T follicular helper cell (primary cell): ENCODE measurements around the gene MT1E.
"Not testable (repeated sequence)": the region's sequence is repeated elsewhere in the genome, so short reads cannot be mapped to it uniquely, and the experiment has no call there.

Source experiments
- DNase-seq: peaks from one replicate; pipeline ENCODE4 v3.0.0-alpha.2; 2020; ENCODE audit warnings: low read depth

Gene MT1E

GRCh38 chr16:56607109-56607618 is 18.4 kb upstream of the MT1E start:
- no peak for DNase-seq

- no peak for DNase-seq
Measured at GRCh38 chr16:56607675-56608042, 17.9 kb upstream of the MT1E start.

- DNase-seq, result peak; percentile 78
Measured at GRCh38 chr16:56608043-56608875, 17.3 kb upstream of the MT1E start, which contains the start of gene MT2A. Gene MT2A (plus strand): TSS chr16:56608584. CDS start chr16:56608656, 72 bp downstream.

GRCh38 chr16:56608876-56609462 is 16.6 kb upstream of the MT1E start:
- DNase-seq, result no peak

DNA sequence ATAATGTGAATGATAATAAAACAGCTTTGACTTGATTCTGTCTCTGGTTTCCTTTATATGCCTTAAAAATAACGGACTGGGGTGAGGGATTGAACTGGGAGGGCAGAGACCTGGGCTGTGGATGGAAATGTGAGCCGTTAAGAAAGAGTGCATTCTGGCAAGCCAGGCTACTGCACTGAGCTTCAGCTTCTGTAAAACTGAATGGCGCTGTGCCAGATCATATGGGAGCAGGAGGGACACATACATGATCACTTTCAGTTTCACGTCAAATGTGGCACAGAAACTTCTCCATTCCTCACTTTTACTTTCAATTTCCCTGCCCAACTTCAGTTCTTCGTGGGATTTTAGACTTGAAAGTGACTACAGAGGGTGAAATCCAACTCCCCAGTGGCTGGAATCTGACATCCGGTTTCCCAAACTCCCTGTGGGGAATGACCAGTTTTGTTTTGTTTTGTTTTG is 16.1 kb upstream of the MT1E start:
- peak; percentile 68 for DNase-seq

DNA sequence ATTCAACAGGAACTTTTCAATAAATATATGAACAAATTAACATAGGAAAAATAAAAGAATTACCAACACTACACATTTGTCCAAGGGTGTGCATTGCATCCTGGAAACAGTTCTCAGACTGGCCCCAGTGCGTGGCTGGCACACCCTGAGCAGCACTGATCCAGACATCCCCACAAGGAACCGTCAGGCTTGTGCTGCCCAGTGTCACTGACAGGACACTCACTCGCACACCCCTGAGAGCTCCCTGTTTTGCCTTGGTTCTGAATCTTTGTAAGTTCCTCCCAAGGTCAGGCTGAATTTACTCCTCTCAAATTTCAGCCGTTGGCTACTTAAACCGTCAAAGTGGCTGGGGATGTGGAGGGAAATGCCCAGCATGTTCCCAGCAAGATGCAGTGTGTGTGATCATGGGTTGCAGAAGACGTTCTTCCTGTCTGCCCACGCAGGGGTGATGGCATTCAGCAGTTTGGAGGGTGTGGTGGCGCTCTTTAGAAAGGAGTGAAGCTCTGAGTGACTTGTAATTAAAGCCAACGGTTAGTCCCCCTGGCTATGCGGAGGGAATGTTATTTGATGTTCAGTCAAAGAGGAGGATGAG is 15.5 kb upstream of the MT1E start:
- peak; percentile 52 for DNase-seq

DNA sequence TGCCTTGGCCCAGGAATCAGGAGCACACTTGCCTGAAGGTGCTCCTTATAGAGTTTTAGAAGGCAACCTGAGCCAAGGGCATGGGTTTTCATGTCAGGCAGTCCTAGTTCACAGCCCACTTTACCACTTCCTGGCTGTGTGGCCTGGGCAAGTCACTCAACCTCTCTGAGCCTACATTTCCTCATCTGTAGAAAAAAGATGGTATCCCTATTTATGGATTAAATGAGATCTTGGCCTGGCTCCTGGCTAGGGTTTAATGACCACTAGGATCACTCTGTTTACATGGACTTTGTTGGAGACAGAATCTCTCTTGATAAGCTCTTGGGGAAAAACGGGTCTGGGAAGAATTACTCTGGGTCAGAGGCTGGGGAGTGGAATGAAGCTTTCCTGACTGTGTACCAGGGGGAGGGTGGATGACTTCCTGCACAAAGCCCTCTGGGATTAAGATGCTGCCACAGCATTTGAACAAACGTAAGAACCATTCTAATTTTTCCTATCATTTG is 14.9 kb upstream of the MT1E start:
- DNase-seq, result no peak

DNA sequence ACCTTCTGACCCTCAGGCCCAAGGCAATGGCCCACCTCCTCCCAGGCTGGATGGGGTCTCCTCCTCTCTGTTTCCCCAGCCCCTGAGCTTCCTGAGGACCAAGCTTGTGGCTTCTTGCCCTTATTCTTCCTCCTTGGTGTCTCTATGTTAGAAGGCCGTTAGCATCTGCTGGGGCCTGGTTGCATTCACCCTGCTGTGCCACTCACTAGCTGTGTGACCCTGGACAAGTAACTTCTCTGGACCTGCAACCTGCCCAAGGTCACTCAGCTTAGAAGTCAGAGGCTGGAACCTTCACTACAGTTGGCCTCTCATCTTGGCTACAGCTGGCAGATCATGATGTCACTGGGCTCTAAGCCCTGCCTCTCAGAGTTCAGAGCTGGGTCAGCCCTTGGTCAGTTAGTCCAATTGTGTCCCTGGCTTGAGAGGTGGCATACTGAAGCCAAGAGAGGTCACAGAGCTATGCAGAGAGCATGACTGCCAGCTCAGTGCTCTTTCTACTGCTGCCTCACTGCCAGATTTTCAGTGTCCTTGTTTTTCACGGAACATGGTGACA is 14.2 kb upstream of the MT1E start:
- DNase-seq, result no peak

GRCh38 chr16:56613706-56614105 is 11.9 kb upstream of the MT1E start:
- no peak for DNase-seq

DNA sequence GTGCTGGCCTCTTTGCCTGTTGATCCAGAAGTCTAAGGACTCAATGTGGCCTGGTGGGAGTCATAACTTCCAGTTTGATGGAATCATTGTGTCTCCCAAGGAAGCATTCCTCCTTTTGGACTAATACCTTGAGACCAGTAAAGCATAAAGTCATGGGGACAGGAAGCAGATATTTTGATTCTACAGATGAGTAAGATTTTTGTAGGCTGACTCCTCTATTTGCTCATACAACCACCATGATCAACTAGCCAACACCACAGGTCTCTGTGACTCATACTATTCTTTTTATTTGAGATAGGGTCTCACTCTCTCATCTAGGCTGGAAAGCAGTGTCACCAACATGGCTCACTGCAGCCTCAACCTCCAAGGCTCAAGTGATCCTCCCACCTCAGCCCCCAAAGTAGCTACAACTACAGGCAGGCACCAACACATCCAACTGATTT is 11.0 kb upstream of the MT1E start:
- DNase-seq, result no peak

GRCh38 chr16:56615353-56615752 is 10.2 kb upstream of the MT1E start:
- DNase-seq, result no peak

- no peak for DNase-seq
Measured at GRCh38 chr16:56616608-56617211, 8.9 kb upstream of the MT1E start.

DNA sequence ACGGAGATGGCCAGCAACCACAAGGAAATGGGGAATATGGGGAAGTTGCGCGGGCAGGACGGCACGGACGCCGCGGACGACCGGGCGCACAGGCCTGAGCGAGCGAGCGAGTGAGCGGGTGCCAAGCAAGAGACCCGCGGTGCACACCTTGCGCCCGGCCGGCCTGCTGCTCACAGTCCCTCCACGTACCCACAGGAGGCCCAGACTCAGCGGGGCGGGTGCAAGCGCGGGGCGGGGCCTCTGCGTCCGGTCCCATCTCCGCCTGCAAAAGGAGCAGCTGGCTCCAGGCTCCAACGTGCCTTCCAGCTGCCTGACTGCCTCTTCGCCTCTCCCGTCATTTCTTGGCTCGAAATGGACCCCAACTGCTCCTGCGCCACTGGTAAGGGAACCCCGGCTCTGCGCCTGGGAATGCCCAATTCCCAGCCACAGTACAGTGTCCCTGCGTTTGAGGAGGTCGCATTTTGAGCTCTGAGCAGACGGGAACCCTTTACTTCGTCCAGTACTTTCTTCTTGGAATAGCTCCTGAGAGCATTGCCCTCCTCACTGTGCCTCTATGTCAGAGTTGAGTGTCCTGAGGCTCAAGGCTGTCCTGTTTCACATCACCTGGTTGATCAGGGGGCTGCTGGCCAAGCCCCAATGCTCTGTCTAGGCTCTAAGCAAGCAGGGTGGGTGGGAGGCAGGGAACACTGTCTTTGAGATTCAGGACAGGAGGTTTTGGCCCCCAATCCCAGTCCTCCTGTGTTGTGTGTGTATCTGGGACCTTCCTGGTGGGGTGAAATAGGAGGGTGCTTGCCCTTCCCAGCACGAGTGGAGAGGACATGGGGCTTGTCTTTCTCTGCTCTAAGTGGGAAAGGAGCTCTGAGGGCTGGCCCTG is 8.1 kb upstream of the MT1E start:
- peak; percentile 39 for DNase-seq

- DNase-seq, result no peak
Measured at GRCh38 chr16:56618138-56618537, 7.4 kb upstream of the MT1E start.

GRCh38 chr16:56620339-56620897 is 5.2 kb upstream of the MT1E start:
- DNase-seq, result no peak

GRCh38 chr16:56621665-56622445 is 3.7 kb upstream of the MT1E start:
- DNase-seq, result not testable (repeated sequence)

DNA sequence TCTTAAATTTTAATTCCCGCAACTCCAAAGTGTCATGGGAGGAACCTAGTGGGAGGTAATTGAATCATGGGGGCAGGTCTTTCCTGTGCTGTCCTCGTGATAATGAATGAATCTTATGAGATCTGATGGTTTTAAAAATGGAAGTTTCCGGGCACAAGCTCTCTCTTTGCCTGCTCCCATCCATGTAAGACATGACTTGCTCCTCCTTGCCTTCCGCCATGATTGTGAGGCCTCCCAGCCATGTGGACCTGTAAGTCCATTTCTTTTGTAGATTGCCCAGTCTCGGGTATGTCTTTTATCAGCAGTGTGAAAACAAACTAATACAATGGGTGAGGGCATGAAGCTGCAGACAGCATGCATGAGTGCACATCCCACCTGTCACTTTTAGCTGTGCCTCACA is 2.4 kb upstream of the MT1E start:
- DNase-seq, result not testable (repeated sequence)

- no peak for DNase-seq
Measured at GRCh38 chr16:56623637-56624036, 1.9 kb upstream of the MT1E start.

GRCh38 chr16:56625943-56626654 is 518 bp downstream of the MT1E start:
- DNase-seq, result no peak
